Measurements from ENCODE around the gene C12orf76. TPM values are rescaled to one million over a fixed set of nuclear protein-coding genes. Genes with fewer than 3 reads are reported as not detected.

The C12orf76 gene, protein sequence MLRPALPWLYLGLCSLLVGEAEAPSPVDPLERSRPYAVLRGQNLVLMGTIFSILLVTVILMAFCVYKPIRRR
- 7.1 and 10.9 TPM in 2 replicates for total RNA-seq

GRCh38 chr12:110048242-110049027, at the start of gene C12orf76:
Gene C12orf76 (minus strand): TSS chr12:110048522. CDS start chr12:110048495, 27 bp downstream.

DNA sequence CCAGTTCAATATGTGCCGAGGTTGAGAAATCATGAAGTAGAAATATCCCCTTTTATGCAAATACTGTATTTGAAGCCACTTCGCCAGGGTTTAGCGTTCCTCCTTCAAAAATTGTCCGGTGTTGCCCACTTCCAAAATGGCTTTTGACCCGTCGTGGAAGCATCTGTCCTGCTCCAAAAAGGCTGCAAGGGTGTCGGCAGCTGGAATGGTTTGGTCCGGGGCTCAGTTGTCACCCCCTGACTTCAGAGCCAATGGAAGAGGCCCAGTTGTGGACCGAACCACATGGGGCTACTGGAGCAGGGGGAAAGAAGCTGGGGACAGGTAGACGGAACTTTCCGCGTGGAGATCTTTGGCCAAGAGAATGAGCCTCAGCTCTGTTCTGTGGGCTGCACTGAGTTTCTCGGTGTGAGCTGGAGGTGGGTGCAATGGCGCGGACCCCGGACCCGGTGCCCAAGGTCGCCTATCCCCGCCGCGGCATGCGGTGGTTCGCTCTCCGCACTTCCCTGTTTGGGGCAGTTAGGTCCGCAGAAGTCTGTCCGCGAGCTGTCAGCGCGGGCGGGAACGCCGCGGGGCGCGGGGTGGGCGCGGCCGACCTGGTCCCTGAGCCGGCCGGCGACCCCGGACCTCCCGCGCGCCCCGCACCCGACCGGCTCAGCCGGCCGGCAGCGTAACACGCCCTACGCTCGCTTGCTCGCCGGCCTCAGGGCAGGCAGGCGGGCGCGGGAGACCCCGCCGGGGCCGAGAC, 49.2 kb downstream of the C12orf76 start, which contains the start of gene ANKRD13A:
ANKRD13A (plus strand) TSS at position 527 of the 745 bp plus-strand sequence. CDS start 259 bp downstream, outside the sequence.

GRCh38 chr12:109995686-109996482, 52.4 kb downstream of the C12orf76 start, which contains the start of gene GIT2:
Gene GIT2 (minus strand): TSS chr12:109996368. CDS start chr12:109996224, 144 bp downstream.

Other genes with a start within 250 kb of the C12orf76 start
- 0.87 and 1.6 TPM in 2 replicates for gene TRPV4, start 215.1 kb downstream of the C12orf76 start, total RNA-seq
- gene GLTP, start 168.0 kb downstream of the C12orf76 start, total RNA-seq, result 58.2 and 65.3 TPM in 2 replicates
- 11.2 and 11.8 TPM in 2 replicates for gene TCHP, start 148.2 kb downstream of the C12orf76 start, total RNA-seq
- gene GIT2, start 52.2 kb downstream of the C12orf76 start, total RNA-seq, result 14.9 and 16.0 TPM in 2 replicates
- 58.2 and 66.1 TPM in 2 replicates for gene ANKRD13A, start 49.1 kb downstream of the C12orf76 start, total RNA-seq
- 8.0 and 8.5 TPM in 2 replicates for gene IFT81, start 75.8 kb upstream of the C12orf76 start, total RNA-seq
- gene ATP2A2, start 232.7 kb upstream of the C12orf76 start, total RNA-seq, result 188 and 198 TPM in 2 replicates

Data from hair follicular keratinocyte (primary cell).